ENCODE data around the gene DNAJC13.
"Not testable (repeated sequence)": the region's sequence is repeated elsewhere in the genome, so short reads cannot be mapped to it uniquely, and the experiment has no call there.

DNAJC13 gene, protein sequence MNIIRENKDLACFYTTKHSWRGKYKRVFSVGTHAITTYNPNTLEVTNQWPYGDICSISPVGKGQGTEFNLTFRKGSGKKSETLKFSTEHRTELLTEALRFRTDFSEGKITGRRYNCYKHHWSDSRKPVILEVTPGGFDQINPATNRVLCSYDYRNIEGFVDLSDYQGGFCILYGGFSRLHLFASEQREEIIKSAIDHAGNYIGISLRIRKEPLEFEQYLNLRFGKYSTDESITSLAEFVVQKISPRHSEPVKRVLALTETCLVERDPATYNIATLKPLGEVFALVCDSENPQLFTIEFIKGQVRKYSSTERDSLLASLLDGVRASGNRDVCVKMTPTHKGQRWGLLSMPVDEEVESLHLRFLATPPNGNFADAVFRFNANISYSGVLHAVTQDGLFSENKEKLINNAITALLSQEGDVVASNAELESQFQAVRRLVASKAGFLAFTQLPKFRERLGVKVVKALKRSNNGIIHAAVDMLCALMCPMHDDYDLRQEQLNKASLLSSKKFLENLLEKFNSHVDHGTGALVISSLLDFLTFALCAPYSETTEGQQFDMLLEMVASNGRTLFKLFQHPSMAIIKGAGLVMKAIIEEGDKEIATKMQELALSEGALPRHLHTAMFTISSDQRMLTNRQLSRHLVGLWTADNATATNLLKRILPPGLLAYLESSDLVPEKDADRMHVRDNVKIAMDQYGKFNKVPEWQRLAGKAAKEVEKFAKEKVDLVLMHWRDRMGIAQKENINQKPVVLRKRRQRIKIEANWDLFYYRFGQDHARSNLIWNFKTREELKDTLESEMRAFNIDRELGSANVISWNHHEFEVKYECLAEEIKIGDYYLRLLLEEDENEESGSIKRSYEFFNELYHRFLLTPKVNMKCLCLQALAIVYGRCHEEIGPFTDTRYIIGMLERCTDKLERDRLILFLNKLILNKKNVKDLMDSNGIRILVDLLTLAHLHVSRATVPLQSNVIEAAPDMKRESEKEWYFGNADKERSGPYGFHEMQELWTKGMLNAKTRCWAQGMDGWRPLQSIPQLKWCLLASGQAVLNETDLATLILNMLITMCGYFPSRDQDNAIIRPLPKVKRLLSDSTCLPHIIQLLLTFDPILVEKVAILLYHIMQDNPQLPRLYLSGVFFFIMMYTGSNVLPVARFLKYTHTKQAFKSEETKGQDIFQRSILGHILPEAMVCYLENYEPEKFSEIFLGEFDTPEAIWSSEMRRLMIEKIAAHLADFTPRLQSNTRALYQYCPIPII (N-terminal part only)

DNA sequence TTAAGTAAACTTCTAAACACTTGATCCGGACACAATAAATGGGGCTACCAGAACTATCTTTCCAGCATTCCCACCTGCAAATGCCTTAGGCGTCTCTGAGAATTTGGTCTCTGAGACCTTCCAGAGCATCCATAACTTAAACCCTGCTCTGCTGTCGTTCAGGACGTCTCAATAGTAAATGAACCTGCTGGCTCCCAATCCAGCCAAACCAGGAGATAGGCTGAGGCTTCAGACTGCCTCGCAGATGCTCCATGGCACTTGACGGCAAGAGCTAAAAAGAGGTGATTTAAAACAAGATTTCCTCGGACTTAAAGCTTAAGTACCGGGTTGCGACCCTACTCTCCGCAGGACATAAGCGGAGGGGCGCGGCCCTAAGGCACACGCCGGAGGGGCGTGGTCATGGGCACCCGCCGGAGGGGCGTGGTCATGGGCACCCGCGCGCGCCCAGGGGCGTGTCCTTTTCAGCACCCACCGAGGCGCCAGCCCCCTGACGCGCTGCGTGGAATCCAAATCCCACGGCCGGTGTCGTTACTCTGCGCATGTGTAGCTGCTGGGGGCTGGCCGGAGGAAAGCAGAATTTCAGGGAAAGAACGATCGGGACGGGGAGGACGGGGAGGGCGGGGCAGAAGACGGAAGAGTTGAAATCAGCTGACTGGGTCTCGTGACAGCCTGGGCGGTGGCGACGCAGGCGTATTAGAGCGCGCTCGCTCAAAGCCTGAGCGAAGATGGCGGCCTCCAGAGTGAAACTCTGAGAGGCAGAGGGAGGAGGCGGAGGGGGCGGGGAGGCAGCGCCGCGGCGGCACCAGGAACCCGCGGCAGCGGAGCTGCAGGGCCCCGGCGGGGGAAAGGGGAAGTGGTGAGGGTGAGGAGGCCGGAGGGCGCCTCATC, at the start of gene DNAJC13:
TSS of gene DNAJC13 (plus strand) at position 696 of the 888 bp plus-strand sequence. CDS start 17,049 bp downstream, outside the sequence.
- ChIA-PET CTCF (interaction anchor here (0.8 to 2.1 kb wide), 4 partner anchors 18 to 309 kb away, joined by 3 to 7 read pairs (median 3); no protein-coding TSS in a partner anchor), POLR2A (interaction anchor here (0.5 to 1.0 kb wide), 6 partner anchors 18 to 1189 kb away, joined by 3 to 5 read pairs (median 3); no protein-coding TSS in a partner anchor)
- DNase-seq (ENCODE audit: low read depth, low spot score) = peak; percentile 51
- peak within 1 kb of the TSS; percentile 100 for H3K4me3 ChIP-seq (ENCODE audit: low read depth, low read length)
- TF ChIP-seq, protein P1, sequence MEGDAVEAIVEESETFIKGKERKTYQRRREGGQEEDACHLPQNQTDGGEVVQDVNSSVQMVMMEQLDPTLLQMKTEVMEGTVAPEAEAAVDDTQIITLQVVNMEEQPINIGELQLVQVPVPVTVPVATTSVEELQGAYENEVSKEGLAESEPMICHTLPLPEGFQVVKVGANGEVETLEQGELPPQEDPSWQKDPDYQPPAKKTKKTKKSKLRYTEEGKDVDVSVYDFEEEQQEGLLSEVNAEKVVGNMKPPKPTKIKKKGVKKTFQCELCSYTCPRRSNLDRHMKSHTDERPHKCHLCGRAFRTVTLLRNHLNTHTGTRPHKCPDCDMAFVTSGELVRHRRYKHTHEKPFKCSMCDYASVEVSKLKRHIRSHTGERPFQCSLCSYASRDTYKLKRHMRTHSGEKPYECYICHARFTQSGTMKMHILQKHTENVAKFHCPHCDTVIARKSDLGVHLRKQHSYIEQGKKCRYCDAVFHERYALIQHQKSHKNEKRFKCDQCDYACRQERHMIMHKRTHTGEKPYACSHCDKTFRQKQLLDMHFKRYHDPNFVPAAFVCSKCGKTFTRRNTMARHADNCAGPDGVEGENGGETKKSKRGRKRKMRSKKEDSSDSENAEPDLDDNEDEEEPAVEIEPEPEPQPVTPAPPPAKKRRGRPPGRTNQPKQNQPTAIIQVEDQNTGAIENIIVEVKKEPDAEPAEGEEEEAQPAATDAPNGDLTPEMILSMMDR (IDR thresholded peaks at IDR 0.05; ENCODE audit: insufficient read depth, low read length, missing control alignments) = no peak

DNA sequence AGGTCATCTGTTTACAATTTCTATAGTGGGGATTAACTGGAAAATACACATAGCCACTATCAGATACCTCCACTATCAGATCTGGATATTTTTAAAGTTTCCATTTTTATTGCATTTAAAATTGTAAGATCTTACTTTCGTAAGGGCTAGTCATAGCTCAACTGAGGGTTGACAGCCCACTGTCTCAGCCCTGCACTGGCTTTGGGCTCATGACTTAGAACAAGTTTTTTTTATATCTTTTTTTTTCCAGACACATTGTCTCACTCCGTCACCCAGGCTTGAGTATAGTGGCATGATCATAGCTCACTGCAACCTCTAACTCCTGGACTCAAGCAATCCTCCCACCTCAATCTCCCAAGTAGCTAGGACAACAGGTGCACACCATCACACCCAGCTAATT, 48.8 kb upstream of the DNAJC13 start:
- ChIA-PET CTCF (interaction anchor here (1.2 to 1.8 kb wide), 3 partner anchors 19 to 26 kb away, joined by 3 to 6 read pairs (median 3); no protein-coding TSS in a partner anchor), POLR2A (no interaction called here)
- TF ChIP-seq, protein P1 (IDR thresholded peaks at IDR 0.05; ENCODE audit: insufficient read depth, low read length, missing control alignments) = no peak
- no peak overlapping the region for H3K4me3 ChIP-seq (ENCODE audit: low read depth, low read length)
- DNase-seq (ENCODE audit: low read depth, low spot score) = no peak

DNA sequence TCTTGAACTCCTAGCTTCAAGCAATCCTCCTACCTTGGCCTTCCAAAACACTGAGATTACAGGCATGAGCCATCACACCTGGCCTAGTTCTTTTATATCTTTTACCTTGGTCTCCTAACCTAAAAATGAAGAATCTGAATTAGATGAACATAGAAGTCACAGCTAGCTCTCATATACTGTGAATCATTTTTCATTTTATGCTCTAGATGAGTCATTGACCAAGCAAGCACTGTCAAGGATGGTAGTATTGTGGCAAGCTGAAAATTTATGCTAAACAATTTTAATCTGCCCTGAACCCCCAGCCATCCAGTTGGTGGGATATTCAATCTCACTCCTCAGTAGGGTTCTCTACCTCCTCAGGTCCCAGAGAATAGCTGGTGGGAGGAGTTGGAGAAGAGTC, 48.3 kb upstream of the DNAJC13 start:
- ChIA-PET CTCF (interaction anchor here (1.2 to 1.8 kb wide), 3 partner anchors 20 to 27 kb away, joined by 3 to 6 read pairs (median 3); no protein-coding TSS in a partner anchor), POLR2A (no interaction called here)
- no peak overlapping the region for H3K4me3 ChIP-seq (ENCODE audit: low read depth, low read length)
- DNase-seq (ENCODE audit: low read depth, low spot score) = no peak
- TF ChIP-seq, protein P1 (IDR thresholded peaks at IDR 0.05; ENCODE audit: insufficient read depth, low read length, missing control alignments) = no peak

DNA sequence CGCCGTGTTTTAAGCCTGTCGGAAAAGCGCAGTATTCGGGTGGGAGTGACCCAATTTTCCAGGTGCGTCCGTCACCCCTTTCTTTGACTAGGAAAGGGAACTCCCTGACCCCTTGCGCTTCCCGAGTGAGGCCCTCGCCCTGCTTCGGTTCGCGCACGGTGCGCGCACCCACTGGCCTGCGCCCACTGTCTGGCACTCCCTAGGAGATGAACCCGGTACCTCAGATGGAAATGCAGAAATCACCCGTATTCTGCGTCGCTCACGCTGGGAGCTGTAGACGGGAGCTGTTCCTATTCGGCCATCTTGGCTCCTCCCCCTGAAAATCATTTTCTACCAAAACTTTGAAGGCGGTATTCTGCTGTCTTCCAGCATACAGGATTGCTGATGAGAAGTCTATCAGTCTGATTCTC, 40.4 kb upstream of the DNAJC13 start:
- H3K4me3 ChIP-seq (ENCODE audit: low read depth, low read length); POLR2A ChIA-PET; DNase-seq (ENCODE audit: low read depth, low spot score): not testable (repeated sequence)
- CTCF ChIA-PET = interaction anchor here (1.7 kb wide), 1 partner anchor 23 kb away, joined by 6 read pairs; no protein-coding TSS in a partner anchor

DNA sequence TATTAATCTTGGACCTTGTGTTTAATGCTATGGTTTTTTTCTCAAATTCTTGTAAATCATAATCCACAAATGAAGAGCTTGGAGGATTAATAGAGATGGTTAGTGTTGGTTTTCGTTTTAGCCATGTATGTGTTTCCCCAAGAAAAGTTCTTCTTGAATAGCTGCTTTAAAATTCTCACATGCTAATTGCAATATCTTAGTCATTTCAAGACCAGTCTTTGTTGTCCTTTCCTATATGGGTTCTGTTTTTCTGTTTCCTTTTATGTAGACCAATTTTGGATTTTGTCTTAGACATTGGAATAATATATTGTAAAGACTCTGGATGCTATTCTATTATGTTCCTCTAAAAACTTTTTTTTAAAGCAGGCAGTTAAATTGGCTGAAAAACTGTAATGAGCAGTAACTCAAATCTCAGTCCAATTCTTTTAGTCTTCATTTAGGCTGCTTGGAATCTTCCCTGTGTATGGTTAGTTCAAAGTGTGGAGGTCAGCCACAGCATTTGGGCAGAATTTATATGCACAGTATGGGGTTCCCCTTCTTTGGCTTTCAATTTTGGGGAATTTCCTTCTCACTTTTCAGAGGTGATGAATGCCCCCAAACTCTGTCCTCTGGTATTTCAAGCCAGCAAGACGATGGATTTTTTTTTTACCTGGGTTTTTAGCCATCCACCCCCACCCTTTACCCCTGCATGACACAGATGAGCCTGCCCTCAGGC, 39.1 kb upstream of the DNAJC13 start:
- TF ChIP-seq, protein P1 (IDR thresholded peaks at IDR 0.05; ENCODE audit: insufficient read depth, low read length, missing control alignments) = no peak
- no peak for DNase-seq (ENCODE audit: low read depth, low spot score)
- ChIA-PET CTCF (interaction anchor here (0.6 to 1.7 kb wide), 2 partner anchors 21 to 28 kb away, joined by 3 to 6 read pairs; no protein-coding TSS in a partner anchor), POLR2A (no interaction called here)
- no peak overlapping the region for H3K4me3 ChIP-seq (ENCODE audit: low read depth, low read length)

Measured in AG04449 (cell line).